Tongue (tissue), 2 donors: ENCODE results near the gene AP3S1. TPM values are rescaled to one million over a fixed set of nuclear protein-coding genes. Genes with fewer than 3 reads are reported as not detected.
"Not testable (repeated sequence)": the region's sequence is repeated elsewhere in the genome, so short reads cannot be mapped to it uniquely, and the experiment has no call there.

Source experiments
- DNase-seq: peaks from one replicate; pipeline ENCODE4 v3.0.0-alpha.2; 2015
- total RNA-seq: library from RNA; depleted of rRNA; stranded (reverse); fragments of >200 nt; gene quantifications from one replicate; pipeline ENCODE4 v1.2.3, GENCODE V29; 2014

Gene AP3S1
- total RNA-seq, 1 donor from 2014 or later: 52.5 TPM

DNA sequence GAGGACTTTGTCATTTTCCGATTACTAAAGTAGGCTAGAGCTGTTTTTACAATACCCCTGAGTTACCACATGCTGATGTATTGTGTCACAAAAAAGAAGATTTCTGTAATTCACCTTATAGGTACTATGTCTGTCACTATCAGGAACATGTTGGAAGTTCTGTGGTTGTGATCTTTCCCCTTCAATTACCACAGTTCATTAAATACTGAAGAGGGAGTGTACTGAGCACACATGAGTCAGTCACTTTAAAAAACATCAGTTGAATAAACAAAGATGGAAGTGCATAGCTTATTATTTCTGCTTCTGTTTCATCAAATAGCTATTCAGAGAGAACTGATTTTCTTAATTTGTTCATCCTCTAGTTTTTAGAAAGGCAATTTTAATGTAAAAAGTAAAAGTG lies 31.7 kb downstream of the AP3S1 start:
- DNase-seq: no peak

GRCh38 chr5:115875447-115875846 lies 33.7 kb downstream of the AP3S1 start:
- no peak for DNase-seq

DNA sequence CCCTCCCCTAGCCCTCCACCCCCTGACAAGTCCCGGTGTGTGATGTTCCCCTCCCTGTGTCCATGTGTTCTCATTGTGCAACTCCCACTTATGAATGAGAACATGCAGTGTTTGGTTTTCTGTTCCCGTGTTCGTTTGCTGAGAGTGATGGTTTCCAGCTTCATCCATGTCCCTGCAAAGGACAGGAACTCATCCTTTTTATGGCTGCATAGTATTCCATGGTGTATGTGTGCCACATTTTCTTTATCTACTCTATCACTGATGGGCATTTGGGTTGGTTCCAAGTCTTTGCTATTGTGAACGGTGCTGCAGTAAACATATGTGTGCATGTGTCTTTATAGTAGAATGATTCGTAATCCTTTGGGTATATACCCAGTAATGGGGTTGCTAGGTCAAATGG lies 35.6 kb downstream of the AP3S1 start:
- not testable (repeated sequence) for DNase-seq

DNA sequence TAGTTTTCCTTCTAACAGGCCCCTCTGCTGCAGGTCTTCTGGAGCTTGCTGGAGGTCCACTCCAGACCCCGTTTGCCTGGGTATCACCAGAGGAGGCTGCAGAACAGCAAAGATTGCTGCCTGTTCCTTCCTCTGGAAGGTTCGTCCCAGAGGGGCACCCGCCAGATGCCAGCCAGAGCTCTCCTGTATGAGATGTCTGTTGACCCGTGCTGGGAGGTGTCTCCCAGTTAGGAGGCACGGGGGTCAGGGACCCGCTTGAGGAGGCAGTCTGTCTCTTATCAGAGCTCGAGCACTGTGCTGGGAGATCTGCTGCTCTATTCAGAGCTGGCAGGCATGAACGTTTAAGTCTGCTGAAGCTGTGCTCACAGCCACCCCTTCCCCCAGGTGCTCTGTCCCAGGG lies 40.7 kb downstream of the AP3S1 start:
- DNase-seq: not testable (repeated sequence)

DNA sequence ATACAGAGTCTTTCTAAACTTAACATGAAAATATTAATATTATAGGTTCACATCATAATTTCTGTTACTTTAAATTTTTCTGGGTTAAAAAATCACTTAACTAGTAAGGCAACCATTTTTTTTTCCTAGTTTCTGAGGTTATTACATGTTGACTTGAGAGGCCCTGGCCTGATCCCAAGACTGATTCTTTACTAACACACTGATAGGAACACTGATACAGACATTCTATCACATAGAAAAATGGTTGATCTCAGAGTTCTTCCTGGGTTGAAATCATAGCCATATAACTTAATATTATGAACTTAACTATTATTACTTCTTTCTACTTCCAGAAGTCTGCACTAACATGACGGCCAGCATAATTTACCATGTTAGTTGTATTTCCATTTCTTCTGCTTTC lies 43.0 kb downstream of the AP3S1 start:
- no peak for DNase-seq

DNA sequence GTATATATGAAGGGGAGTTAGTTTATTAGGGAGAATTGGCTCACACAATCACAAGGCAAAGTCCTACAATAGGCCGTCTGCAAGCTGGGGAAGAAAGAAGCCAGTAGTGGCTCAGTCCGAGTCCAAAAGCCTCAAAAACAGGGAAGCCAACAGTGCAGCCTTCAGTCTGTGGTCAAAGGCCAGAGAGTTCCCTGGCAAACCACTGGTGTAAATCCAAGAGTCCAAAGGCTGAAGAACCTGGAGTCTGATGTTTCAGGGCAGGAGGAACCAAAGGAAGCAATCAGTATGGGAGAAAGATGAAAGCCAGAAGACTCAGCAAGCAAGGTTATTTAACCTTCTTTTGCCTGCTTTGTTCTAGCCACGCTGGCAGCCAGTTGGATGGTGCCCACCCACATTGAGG lies 43.5 kb downstream of the AP3S1 start:
- DNase-seq: not testable (repeated sequence)

DNA sequence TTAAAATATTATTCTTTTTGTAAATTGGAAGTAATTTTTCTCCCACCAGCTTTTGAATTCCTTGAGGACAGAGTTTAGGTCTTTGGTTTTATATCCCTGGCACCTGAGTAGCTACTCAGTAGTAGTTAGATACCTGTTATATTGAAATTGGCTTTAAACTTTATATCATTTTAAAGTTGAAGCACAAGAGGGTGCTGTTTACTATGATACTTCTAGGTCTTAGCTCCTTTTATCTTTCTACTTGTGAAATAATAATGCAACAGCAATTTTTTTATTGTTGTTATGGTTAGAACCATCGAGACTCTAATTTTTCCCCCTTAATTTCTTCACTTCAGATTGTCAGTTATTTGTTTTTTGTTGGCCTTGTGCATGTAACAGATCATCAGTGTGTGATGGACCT lies 46.3 kb downstream of the AP3S1 start:
- DNase-seq: peak; percentile 17

- DNase-seq: no peak
These were observed 50.3 kb downstream of the AP3S1 start for GRCh38 chr5:115892021-115892420.

GRCh38 chr5:115894342-115894741 lies 52.6 kb downstream of the AP3S1 start:
- DNase-seq: no peak

DNA sequence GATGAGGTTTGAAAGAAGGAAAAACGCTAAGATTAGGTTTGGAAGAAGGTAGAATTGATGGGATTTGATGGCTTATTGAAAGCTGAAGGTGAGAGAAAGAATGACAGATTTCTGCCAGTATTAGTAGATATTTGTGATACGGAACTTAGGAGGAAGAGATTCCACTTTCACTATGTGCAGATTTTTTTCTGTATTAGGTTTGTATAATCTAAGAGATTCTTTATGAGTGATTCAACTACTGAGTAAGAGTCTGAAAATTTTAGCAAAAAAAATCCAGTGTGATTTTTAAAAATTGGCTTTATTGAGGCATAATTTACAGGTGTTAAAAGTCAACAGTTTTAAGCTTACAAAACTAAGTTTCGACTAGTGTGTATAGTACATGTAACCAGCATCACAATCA lies 54.1 kb downstream of the AP3S1 start:
- DNase-seq: no peak

GRCh38 chr5:115898656-115899055 lies 56.9 kb downstream of the AP3S1 start:
- DNase-seq: no peak

DNA sequence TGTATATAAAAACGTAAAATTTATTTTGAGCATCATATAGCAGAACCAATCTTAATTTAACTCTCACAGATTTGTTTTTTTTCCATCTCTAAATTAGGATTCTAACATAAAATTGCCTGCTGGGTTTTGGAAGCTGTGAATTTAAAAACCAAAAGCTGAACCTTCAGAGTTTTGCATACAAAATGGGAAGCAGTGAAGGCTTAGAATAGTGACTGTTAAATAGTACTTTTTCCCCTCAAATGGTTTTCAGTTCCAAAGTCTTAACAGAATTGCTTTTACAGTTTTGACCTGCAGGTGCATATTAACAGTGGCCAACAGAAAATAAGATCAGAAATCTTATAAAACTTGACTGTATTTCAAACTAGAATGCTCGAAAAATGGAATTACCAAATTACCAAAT lies 65.4 kb downstream of the AP3S1 start:
- DNase-seq: no peak

- not testable (repeated sequence) for DNase-seq
These were observed 72.1 kb downstream of the AP3S1 start for GRCh38 chr5:115913623-115914400.

GRCh38 chr5:115920171-115920725 lies 78.5 kb downstream of the AP3S1 start:
- no peak for DNase-seq

DNA sequence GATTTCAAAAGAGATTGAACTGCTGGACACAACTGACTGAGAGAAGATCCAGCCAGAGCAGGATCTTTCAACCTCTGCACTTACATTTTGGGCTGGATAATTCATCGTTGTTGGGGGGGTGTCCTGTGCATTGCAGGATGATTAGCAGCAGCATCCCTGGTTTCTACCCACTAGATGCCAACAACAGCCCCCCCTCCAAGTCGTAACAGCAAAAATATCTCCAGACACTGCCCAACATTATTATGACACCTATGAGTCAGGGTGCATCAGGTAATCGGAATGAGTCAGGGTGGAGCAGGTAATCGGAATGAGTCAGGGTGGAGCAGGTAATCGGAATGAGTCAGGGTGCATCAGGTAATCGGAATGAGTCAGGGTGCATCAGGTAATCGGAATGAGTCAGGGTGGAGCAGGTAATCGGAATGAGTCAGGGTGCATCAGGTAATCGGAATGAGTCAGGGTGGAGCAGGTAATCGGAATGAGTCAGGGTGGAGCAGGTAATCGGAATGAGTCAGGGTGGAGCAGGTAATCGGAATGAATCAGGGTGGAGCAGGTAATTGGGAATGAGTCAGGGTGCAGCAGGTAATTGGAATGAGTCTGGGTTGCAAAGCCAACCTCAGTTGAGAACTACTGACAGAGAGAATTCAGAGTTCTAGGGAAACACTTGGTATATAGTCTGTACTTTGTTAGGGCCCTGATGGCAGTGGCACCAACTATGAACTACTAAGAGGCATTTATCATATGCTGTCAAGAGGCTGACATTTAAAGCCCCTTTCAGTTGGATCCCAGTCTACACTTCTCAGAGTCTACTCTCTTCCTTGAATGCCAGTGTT lies 87.1 kb downstream of the AP3S1 start:
- DNase-seq: not testable (repeated sequence)

- not testable (repeated sequence) for DNase-seq
These were observed 88.4 kb downstream of the AP3S1 start for GRCh38 chr5:115930171-115930570.

GRCh38 chr5:115930630-115931337 lies 89.0 kb downstream of the AP3S1 start:
- DNase-seq: no peak

DNA sequence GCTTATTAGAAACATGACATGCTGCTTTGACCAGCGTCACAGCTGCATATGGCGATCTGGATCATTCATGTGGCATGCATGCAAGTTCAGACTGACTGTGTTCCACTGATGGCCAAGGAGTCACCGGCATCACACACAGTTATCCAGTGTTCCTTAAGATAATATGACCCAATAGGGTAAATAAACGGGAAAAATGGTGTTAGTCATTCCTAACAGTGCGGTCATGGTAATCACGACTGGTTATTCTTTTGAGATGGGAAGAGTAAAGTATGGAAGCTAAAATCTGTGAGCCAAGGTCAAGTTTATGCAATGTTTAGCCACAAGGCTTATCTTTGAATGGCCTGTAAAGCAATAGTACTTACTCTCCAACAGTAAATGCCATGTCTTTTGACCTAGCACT lies 91.3 kb downstream of the AP3S1 start:
- no peak for DNase-seq

- no peak for DNase-seq
These were observed 92.7 kb downstream of the AP3S1 start for GRCh38 chr5:115934388-115934974.

DNA sequence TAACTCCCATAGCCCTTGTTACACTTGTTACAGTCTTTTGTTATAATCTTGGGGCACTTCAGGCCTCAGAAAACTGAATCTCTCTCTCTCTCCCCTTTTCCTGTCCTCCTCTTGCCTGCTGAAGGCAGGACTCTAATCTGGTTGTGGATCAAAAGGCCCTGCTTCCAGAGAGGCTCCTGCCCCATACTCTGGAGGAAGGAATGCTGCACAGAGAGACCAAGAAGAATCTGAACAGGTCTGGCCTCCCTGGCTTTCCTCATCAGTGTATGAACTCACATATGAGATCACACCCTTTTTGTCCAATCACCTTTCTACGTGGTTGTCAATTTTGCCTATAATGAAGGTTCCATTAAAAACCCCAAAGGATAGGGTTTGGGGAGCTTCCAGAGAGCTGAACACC lies 94.3 kb downstream of the AP3S1 start:
- no peak for DNase-seq

- no peak for DNase-seq
These were observed 97.3 kb downstream of the AP3S1 start for GRCh38 chr5:115939059-115939458.
